NCI-H1092 treated with DMSO at 0.1 percent for 48 hours (cell line): ENCODE results near the gene INPP5A.

Experiments
- DNase-seq: peaks from one replicate; lab custom pipeline; 2025; lab: John Stamatoyannopoulos, UW

The INPP5A gene

GRCh38 chr10:132580617-132581016, 43.0 kb downstream of the INPP5A start:
- no peak for DNase-seq

DNA sequence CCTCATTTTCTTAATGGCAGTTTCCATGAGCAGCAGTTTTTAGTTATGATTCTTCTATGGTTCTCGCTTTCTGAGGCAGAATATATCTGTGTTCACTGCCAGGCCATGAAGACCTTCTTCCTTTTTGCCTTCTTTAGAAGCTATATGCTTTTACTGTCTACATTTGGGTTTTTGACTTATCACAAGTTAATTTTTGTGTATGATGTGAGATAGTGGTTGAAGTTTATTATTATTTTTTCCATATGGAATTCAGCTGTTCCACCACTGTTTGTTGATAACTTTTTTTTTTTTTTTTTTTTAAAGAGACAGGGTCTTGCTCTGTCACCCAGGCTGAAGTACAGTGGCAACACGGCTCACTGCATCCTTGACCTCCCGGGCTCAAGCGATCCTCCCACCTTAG, 44.5 kb downstream of the INPP5A start:
- DNase-seq, result no peak

GRCh38 chr10:132582771-132583170, 45.2 kb downstream of the INPP5A start:
- DNase-seq, result no peak

DNA sequence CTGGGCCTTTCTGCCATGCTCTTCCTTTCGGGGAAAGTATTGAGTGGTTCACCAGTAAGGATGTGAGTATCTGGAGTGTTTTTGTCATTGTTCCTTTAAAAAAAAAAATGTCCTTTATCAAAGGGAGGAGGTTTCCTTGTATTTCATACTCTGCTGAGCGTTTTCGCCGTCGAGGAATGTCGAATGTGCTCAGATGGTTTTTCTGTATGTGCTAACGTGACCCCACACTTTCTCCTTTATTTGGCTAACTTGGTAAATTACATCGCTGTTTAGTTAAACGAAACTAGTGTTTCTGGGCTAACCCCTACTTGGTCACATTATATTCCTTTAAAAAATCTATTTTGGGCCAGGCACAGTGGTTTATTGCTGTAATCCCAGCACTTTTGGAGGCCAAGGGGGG, 45.9 kb downstream of the INPP5A start:
- no peak for DNase-seq

DNA sequence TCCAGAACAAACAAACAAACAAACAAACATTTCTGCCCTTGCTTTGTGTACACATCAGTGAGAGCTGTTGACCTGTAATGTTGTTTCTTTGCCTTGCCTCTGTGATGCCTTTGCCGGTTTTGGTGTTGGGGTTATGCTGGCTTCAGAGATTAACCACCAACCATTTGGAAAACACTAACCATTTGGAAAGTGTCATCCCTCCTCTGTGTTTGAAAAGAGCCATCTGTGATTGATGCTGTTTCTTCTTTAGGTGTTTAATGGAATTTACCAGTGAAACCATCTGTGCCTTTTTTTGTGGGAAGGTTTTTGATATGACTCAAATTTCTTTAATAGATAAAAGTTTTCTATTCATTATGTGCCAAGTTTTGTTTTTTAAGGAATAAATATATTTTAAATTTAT, 46.5 kb downstream of the INPP5A start:
- no peak for DNase-seq

GRCh38 chr10:132585732-132586722, 48.4 kb downstream of the INPP5A start:
- no peak for DNase-seq

DNA sequence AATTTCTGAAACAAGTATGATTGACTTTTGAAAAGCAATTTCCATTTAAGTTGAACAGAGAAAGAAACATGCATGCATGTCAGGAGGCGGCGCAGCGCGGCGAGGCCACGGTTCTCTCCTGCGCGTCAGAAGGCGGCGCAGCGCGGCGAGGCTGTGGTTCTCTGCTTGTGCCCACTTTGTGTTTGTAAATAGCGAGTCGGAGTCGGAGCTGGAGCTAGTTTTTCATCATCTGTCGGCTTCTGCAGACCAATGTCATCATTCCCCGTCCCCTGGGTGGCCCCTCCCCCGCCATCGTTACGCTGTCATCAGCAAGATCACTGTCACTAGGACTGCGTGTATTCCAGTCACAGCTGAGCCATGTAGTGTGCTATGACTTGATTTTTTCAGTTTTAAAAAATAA, 49.2 kb downstream of the INPP5A start:
- no peak for DNase-seq

DNA sequence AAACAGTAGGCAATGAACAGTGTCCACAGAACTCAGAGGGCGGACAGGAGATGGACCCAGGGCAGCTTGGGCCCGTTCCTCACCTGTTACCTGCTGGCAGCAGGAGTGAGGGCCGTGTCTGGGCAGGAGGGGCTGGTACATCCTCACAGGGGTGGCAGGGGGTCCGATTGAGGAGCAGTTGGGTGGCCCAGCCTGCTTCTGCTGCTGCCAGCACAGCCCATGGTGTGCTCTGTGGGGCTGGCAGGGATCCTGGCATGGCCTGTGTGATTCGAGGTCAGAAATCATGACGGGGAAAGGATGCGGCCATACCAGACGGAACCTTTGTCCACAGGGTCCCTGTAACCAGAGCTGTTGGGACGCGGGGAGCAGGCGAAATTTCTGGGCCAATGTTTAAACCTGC, 49.6 kb downstream of the INPP5A start:
- no peak for DNase-seq

- DNase-seq, result no peak
These were observed 50.9 kb downstream of the INPP5A start for GRCh38 chr10:132588301-132589013.

DNA sequence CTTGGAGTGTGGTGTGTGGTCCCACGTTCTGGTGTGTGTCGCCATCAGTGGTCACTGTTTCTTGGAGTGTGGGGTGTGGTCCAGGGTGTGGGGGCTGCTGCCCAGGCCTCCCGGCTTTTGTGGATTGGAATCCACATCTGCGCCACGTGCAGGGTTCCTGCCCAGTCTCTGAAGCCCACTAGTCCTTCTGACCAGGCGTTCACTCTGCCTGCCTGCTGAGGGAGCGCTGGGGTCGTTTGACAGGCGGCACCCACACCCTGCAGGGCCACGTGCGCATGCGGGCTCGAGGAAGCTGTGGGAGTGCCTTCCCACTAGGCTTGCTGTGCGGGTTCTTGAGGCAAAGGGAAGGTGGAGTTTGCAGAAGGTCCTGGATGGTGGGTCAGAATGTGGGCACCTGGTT, 51.4 kb downstream of the INPP5A start:
- no peak for DNase-seq

GRCh38 chr10:132589681-132590080, 52.1 kb downstream of the INPP5A start:
- DNase-seq, result no peak

DNA sequence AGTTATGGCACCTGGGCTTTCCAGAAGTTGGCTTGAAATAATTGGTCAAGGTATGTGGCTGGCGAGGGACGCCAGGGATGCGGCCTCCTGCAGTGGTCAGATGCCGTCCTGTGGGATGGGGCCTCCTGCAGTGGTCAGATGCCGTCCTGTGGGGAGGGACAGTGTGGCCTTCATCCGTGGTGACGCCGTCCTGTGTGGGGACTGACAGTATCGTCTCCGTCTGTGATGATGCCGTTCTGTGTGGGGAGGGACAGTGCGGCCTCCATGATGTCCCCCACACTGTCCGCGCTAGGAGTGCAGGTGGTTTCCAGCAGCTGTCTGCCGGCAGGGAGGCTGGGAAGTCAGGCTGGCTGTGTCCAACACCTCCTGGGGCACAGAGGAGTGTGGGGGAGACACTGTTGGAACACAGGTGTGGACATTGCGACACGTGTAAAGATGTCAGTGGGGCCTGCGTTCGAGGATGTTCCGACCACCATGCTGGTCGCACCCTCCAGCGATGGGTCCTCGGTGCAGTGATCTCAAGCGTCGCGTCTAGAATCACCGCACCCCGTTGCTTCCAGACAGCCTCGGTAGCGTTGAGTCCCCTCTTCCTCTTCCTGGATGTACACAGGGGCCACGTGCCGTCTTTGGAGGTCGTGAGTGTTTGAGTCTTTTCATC, 52.6 kb downstream of the INPP5A start:
- DNase-seq, result no peak

DNA sequence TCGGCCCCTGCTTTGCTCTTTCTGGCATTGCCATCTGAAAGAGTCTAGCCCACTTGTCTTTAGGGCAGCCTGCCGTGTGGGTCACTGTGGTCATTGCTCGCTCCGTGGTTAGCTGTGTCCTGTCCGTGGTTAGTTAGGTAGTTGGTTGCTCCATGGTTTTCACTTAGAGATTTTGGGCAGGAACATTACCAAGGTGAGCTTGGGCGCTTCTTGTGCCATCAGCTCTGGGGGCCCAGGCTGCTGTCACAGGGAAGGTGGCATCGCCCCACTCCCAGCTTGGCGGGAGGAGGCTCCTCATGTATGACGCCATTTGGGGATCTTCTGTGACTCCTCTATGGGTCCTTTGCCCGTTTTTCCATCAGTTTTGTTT, 53.1 kb downstream of the INPP5A start:
- no peak for DNase-seq

DNA sequence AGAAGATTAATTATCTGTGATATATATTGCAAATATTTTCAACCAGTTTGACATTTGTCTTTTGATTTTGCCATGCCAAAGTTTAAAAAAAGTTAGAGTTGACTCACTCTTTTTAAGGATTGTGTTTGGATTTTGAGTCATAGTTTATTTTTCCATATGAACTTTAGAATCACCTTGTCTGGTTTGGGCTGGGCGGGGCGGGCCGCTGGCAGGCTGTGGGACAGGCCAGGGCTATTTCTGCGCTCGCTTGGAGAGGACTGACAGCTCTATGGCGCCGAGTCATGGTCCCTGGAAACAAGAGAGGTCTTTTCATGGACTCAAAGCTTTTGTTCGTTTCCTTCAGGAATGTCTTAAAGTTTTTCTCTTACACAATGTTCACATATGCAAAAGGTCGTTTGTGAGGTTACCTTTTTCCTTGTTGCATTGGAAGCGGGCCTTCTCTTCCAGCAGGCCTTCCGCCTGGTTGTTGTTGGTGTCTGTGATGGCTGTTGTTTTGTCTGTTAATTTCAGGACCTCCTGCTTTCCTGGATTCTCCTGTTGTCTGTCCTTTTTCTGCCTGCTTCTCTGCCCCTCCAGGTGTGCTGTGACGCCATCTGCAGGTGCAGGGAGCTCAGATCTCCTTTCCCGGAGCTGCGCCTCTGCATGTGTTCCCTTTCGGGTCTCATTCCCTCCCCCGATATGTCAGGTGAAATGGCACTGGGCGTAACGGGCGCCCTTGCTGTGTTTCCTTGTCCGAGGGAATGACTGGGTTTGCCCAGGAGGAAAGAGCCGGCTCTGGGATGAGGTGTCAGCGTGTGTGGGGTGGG, 53.8 kb downstream of the INPP5A start:
- DNase-seq, result no peak

GRCh38 chr10:132592790-132593383, 55.3 kb downstream of the INPP5A start:
- no peak for DNase-seq

- no peak for DNase-seq
These were observed 55.8 kb downstream of the INPP5A start for GRCh38 chr10:132593389-132593788.

DNA sequence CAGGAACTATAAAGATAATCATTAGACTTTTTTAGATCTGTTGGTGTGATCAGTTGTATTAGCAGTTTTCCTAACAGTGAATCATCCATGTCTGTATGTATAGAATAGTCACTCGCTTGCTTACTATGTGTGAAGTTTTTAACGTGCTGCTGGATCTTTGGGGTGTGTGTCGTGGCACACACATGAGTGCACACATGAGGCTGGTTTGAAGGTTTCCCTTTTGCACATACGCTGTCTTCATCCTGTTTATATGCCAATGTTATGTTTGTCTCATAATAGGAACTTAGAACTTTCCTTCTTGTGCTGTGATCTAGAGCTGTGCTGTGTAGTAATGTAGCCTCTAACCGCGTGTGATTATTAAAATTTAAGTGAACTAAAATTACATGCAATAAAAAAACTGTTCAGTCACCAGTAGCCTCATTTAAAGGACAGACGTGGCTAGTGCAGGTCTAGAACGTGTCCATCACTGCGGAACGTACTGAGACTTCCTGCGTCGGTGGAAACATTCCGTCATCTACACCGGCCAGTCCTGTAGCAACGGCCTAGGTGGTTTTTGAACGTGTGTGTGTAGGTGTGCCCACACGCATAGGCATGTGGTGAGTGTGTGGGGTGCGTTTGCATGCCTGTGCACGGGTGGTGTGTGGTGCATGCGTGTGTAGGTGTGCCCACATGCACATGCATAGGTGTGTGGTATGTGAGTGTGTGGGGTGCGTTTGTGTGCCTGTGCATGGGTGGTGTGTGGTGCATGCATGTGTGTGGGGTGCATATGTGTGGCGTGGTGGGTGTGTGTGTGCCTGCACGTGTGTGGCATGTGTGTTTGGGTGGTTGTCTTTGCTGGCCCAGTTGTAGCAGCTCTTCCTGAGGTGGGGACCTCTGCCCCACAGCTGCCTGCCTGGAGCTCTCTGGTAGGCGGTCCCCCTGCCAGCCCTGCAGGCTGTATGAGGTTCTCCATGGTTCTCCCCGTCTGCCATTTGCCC, 56.6 kb downstream of the INPP5A start:
- no peak for DNase-seq

- no peak for DNase-seq
These were observed 57.4 kb downstream of the INPP5A start for GRCh38 chr10:132595021-132595420.

GRCh38 chr10:132595854-132596253, 58.3 kb downstream of the INPP5A start:
- DNase-seq, result no peak

DNA sequence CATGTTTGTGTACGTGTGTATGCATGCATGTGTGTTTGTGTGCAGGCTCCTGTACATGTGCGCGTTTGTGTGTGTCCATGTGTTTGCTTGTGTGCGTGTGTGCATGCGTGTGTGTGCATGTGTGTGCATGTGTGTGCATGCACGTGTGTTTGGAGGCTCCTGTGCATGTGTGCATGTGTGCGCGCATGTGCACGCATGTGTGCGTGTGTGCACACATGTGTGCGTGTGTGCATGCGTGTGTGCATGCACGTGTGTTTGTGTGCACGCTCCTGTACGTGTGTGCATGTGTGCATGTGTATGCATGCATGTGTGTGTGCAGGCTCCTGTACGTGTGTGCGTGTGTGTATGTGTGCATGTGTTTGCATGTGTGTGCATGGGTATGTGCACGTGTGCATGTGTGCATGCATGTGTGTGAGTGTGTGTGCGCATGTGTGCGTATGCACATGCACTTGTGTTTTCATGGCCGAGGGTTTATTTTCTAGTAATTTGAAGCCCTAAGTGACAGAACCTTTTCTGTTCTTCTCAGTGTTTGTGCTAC, 59.2 kb downstream of the INPP5A start:
- no peak for DNase-seq
